Tibial artery (tissue), 4 donors: ENCODE results near the gene MMP20.

Source experiments
- DNase-seq, 2 donors: peaks; one replicate each; pipeline ENCODE4 v3.0.0-alpha.2; 2019
- H3K27ac ChIP-seq, 2 donors: fragments of 200-600 bp; sonication (generic) in 1 of 2; 1 replicate in 1 of 2; 2 replicates in 1 of 2; pipeline ENCODE4 v1.5.1; 2018 to 2019; ENCODE audit warnings: mild to moderate bottlenecking in 1 of 2
- H3K27me3 ChIP-seq, 2 donors: fragments of 200-600 bp; sonication (generic) in 1 of 2; one replicate each; pipeline versions ENCODE4 v1.5.1 to v1.6.0; 2016 to 2019
- H3K36me3 ChIP-seq, 3 donors: fragments of 200-600 bp; sonication (generic) in 2 of 3; one replicate each; pipeline ENCODE4 v1.5.1; 2016 to 2019; ENCODE audit warnings: mild to moderate bottlenecking in 2 of 3
- H3K4me1 ChIP-seq, 4 donors: fragments of 200-600 bp; sonication (generic) in 2 of 4; 1 replicate in 3 of 4; 2 replicates in 1 of 4; pipeline ENCODE4 v1.5.1; 2016 to 2019
- H3K4me3 ChIP-seq, 2 donors: fragments of 200-600 bp; sonication (generic) in 1 of 2; 1 replicate in 1 of 2; 2 replicates in 1 of 2; pipeline ENCODE4 v1.5.1; 2018 to 2019; ENCODE audit warnings: mild to moderate bottlenecking in 2 of 2
- H3K9me3 ChIP-seq, 3 donors: fragments of 200-600 bp; sonication (generic) in 1 of 3; one replicate each; pipeline ENCODE4 v1.5.1; 2016 to 2019
- intact Hi-C: fragments of 100-400 bp; cut with DNase I; formaldehyde crosslinking; loops from one replicate; pipeline ENCODE4 v1.15.0; 2023; ENCODE audit warnings: low total_unique reads
- TF ChIP-seq, protein P1 (sequence below), 2 experiments: fragments of 200-600 bp in 1 of 2; fragments of 450-650 bp in 1 of 2; IDR thresholded peaks; one replicate each; pipeline ENCODE4 v1.5.1; 2017 to 2019; ENCODE audit warnings: antibody characterized with exemption in 2 of 2, mild to moderate bottlenecking in 1 of 2, moderate library complexity in 1 of 2

MMP20 gene

DNA sequence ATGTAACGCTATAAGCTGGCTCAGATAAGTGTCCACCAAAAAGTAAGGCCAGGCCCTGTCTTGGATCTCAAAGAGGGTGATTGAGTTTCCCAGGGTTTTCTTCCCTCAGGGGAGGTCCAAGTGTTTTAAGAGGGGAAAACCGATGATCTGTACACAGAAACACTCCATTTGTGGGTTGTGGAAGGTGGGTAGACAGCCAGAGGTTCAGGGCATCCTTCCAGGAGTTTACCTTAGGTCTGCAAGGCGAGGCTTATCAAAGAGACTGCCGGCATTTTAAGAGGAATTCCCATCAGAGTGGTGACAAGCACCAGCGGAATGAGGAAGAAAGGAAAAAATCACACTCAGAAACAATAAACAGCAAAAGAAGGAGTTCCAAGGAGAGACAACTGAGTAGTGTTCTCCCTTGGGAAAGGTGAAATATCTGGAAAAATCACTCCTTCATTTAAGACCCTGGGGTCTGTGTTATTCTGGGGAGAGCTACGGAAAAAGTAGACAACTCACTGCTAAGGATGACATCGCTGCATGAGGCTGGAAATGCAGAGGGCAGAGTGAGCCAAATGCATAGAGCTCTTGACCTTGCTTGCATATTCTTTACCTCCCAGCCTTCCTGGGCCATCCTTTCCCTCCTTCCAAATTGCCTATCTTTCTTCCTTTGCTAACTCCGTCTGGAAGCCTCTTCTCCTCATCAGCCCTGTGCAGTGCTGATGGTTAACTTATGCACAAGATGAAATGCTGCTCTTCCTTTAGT lies 72.5 kb downstream of the MMP20 start:
- Histone ChIP-seq H3K9me3 (no peaks in the 10 kb centered on the region), H3K4me1 (no peaks in the 10 kb centered on the region), H3K27me3 (no peaks in the 10 kb centered on the region), H3K4me3 (no peak overlapping the region), H3K27ac (no peak overlapping the region), H3K36me3 (no peaks in the 10 kb centered on the region)
- TF ChIP-seq, protein P1, sequence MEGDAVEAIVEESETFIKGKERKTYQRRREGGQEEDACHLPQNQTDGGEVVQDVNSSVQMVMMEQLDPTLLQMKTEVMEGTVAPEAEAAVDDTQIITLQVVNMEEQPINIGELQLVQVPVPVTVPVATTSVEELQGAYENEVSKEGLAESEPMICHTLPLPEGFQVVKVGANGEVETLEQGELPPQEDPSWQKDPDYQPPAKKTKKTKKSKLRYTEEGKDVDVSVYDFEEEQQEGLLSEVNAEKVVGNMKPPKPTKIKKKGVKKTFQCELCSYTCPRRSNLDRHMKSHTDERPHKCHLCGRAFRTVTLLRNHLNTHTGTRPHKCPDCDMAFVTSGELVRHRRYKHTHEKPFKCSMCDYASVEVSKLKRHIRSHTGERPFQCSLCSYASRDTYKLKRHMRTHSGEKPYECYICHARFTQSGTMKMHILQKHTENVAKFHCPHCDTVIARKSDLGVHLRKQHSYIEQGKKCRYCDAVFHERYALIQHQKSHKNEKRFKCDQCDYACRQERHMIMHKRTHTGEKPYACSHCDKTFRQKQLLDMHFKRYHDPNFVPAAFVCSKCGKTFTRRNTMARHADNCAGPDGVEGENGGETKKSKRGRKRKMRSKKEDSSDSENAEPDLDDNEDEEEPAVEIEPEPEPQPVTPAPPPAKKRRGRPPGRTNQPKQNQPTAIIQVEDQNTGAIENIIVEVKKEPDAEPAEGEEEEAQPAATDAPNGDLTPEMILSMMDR (IDR thresholded peaks at IDR 0.05) = no peak
- DNase-seq = no peak
- intact Hi-C loops = no loop called here

DNA sequence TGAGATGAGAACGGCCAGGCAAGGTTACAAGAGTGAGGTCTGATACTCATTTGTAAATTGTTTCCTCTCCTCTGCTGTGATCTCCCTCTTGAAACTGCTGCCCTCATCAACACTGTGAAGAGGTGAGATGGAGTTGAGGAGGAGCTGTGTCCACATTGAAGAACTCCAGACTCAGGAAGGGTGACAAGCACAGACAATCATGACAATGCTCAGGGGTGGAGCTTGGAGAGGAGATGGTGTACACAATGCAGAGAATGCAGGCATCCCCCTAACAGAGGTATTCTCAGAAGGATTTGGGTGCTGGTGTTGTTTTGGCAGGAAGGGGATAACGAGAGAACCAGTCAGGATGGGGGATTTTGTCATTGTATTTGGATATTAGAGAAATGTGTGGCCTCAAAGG lies 73.1 kb downstream of the MMP20 start:
- H3K9me3 ChIP-seq = no peaks in the 10 kb centered on the region
- no peak for DNase-seq
- no peaks in the 10 kb centered on the region for H3K4me1 ChIP-seq
- H3K27me3 ChIP-seq = no peaks in the 10 kb centered on the region
- TF ChIP-seq, protein P1 (IDR thresholded peaks at IDR 0.05) = no peak
- intact Hi-C loops = no loop called here
- H3K36me3 ChIP-seq = no peaks in the 10 kb centered on the region
- no peak overlapping the region for H3K4me3 ChIP-seq
- no peak overlapping the region for H3K27ac ChIP-seq

DNA sequence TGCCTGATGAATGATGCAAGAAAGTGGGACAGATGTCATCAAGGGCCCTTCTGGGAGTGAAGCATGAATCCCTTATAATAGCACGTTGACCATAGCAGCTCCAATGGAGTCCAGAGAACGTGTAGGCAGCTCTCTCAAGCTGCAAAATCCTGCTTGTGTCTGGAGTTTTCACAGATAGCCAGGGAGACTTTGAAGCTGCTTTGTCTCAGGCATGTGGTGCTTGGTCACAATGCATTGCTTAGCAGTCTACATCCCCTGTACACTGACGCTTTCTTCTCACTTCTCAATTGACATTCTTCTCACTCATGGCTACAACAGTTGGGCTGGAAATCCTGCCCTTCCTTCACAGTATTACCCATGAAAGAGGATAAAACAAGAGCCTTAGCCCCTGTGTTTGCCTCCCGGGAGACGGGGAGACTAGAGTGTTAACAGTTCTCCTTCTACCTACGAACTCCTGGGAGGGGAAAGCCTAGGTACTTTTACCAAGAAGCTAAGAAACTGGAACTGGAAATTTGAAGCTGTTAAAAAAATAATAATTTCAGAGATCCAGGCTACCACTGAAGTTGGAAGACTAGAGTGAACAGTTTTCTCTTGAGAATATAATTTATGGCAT lies 73.9 kb downstream of the MMP20 start:
- no peaks in the 10 kb centered on the region for H3K4me1 ChIP-seq
- no peak for DNase-seq
- no peaks in the 10 kb centered on the region for H3K36me3 ChIP-seq
- intact Hi-C loops = no loop called here
- no peaks in the 10 kb centered on the region for H3K9me3 ChIP-seq
- H3K27me3 ChIP-seq = no peaks in the 10 kb centered on the region
- no peak overlapping the region for H3K4me3 ChIP-seq
- no peak overlapping the region for H3K27ac ChIP-seq
- TF ChIP-seq, protein P1 (IDR thresholded peaks at IDR 0.05) = no peak

DNA sequence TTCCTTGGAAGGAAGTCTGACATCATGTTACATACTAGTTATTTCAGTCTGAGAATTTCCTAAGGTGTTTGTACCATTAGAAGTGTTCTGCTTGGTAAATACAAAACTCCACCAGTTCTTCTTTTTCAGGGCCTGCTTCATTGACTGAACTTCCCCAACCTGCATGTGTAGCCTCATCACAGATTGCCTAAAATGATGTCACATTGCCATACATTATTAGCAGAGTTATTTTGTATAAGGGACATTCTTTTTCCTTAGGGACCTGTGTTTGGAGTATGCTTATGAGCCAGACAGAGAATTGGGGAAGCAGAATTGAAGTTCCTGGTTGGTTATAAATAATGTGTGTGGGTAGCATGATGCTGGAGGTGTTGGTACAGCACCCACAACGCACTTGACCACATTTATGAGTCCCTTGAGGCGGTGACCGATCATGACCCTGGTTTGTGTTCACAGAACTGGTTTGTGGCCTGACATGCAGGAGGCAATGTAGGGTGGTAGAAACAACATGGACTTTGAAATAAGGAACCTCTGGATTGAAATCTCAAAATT lies 78.1 kb downstream of the MMP20 start:
- Histone ChIP-seq H3K4me1 (no peaks in the 10 kb centered on the region), H3K36me3 (no peaks in the 10 kb centered on the region), H3K4me3 (no peak overlapping the region), H3K27ac (no peak overlapping the region), H3K27me3 (no peaks in the 10 kb centered on the region), H3K9me3 (no peaks in the 10 kb centered on the region)
- intact Hi-C loops = no loop called here
- no peak for DNase-seq
- TF ChIP-seq, protein P1 (IDR thresholded peaks at IDR 0.05) = no peak

DNA sequence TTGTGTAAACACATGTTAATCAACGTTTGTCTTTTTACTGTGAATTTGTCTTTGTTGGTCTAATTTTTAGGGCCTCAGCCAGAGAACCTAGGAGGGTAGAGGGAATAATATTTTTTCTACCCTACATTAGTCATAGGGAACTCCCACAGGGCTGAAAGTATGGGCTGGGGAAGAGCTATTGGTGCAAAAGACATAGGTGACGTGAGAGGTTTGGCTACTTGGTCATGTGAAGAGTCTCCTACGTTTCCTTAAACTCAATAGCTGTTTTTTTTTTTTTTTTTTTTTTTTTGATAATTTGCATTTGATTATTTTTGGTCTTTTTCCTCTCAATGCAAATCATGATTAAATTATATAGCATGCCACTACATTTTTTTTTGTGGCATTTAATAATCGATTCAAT lies 78.7 kb downstream of the MMP20 start:
- TF ChIP-seq, protein P1 (IDR thresholded peaks at IDR 0.05) = no peak
- H3K4me1 ChIP-seq = no peaks in the 10 kb centered on the region
- DNase-seq = no peak
- no peaks in the 10 kb centered on the region for H3K36me3 ChIP-seq
- no peaks in the 10 kb centered on the region for H3K9me3 ChIP-seq
- H3K27me3 ChIP-seq = no peaks in the 10 kb centered on the region
- H3K27ac ChIP-seq = no peak overlapping the region
- H3K4me3 ChIP-seq = no peak overlapping the region
- intact Hi-C loops = no loop called here
